Measurements from ENCODE around the gene MACROH2A2.
"Not testable (repeated sequence)": the region's sequence is repeated elsewhere in the genome, so short reads cannot be mapped to it uniquely, and the experiment has no call there.

The MACROH2A2 gene

DNA sequence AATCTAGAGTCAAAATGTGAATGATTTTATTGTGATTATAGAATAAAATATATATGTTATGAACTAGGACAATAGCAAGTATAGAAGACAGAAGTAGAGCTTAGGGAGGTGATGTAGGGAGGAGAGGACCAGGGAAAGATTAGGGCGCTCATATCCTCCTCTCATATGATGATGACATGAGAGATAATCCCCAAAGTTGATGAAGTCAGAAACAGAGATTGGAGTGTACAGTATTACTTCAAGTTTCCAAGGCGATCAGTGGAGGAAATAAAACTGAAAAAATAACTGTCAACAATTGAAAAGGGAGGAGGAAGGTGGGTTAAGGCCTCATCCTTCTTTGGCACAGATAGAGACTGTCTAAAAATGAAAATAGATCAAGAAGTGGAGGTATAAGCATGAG is 14.9 kb downstream of the MACROH2A2 start:
- DNase-seq (ENCODE audit: low spot score), result no peak

DNA sequence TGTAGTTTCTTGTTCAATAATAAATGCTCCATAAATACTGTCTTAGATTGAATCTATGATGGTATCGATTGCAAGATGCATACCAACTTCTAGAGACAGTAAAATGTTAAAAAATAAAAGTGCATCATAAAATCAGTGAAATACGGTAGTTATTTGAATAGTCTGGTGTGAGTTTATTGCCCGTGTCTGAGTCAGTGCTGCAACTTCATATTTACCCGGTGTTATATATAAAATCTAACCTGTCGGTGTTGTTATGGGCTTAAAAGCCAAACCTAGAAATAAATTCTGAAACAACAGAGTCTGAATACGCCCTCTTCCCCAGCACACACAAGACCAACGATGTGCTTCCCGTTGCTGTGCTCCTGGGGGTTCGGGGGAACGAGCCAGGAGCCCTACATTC is 16.3 kb downstream of the MACROH2A2 start:
- no peak for DNase-seq (ENCODE audit: low spot score)

DNA sequence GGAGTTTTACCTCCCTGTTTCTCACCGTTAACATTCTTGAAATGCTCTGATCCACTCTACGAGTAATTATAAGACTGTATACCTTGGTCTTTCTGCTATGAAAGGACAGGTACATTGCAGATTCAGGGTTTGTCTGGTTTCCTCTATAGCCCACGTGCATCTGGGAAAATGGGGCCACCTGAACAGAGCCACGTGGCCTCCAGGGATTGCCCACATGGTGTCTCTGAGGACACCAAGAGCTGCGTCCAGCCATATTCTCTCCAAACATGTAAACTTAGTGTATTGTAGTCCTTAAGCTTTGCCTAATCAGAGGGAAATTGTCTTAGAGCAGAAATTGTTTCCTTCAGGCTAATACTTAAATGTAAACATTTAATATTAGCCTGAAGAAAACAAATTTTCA is 16.7 kb downstream of the MACROH2A2 start:
- no peak for DNase-seq (ENCODE audit: low spot score)

DNA sequence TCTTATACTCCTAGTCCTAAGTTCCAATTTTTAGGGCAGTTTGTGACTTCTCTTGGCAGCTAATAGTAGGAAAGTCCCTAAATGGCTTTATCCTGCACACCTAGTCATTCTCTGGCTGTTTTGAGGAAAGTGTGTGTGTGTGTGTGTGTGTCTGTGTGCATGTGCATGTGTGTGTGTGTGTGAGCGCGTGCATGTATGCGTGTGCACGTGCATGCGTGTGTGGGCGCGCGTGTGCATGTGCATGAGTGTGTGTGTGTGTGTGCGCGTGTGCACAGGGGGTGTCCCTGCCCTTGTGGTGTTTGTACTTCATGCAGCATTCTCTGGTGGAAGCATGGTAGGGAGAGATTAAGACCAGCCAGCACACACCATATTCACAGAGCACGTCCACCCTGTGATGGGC is 18.2 kb downstream of the MACROH2A2 start:
- no peak for DNase-seq (ENCODE audit: low spot score)

DNA sequence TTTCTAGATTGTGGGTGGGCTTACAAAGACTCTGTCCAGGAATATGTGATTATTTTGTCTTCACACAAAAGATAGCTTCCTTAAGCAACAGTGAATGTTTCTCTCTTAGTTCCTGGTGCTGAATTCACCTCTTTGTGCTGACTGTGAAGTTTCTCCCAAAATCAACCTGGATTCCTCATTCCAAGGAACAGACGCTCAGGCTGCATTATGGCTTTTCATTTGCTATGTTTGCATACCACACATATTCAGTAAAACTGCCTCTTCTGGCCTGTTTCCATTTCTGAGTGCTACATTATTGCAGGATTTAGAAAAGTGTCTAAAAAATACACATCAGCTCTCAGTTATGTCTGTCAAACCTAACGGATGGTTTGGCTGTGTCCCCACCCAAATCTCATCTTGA is 21.5 kb downstream of the MACROH2A2 start:
- DNase-seq (ENCODE audit: low spot score), result no peak

DNA sequence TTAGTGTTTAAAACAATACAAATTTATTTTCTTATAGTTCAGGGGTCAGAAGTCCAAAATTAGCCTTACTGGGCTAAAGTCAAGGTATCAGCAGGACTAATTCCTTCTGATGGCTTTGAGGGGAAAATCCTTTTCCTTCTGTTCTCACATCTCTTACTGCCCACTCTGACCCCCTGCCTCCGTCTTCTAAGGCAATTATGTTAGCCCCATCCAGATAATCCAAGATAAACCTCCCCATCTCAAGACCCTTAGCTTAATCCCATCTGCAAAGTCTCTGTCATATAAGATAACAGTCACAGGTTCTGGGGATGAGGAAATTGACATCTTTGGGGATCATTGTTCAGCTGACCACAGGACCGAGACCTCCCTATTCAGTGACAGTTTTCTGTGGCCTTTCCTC is 22.3 kb downstream of the MACROH2A2 start:
- DNase-seq (ENCODE audit: low spot score), result no peak

DNA sequence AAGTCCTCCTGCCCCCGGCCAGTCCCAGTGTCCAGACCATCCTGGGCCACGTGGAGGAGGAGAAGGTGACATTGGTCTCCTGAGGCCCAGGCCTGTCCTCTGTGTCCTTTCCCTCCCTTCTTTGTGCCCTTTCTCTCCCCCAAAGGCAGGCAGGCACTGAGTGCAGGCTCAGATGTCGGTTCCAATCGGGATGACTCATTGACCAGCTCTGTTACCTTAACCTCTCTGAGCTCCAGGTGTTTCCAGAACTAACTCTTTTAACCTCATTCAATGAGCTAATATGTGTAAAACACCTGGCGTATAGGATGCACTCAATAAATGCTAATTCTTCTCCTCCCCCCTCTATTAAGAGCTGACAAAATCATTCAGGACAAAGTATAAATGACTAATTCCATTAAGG is 25.7 kb downstream of the MACROH2A2 start:
- DNase-seq (ENCODE audit: low spot score), result no peak

DNA sequence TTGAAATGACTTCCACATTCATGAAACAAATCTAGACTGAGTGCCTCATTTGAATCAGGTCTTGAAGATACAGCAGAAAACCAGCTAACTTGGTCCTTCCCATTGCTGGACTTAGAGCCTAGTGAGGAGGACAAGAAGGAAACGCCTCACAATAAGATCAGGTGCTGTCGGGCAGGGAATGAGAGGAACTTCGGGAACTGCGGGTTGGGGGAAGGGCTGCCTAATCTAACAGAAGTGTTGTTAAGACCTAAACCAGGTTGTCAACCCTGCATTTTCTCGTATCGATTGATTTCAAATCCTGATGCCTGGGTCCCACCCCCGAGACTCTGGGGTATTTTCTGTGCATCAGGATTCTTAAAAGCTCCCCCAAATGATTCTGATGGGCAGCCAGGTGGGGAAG is 26.3 kb downstream of the MACROH2A2 start:
- no peak for DNase-seq (ENCODE audit: low spot score)

DNA sequence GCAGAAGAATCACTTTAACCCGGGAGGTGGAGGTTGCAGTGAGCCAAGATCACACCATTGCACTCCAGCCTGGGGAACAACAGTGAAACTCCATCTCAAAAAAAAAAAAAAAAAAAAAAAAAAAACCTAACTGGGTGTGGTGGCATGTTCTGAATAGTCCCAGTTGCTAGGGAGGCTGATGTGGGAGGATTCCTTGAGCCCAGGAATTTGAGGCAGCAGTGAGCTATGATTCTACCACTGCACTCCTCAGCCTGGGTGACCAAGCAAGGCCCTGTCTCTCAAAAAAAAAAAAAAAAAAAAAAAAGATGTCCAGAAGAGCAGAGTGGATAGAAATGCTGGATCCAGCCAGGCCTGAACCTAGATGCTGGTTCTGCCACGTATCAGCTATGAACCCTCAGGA is 28.1 kb downstream of the MACROH2A2 start:
- not testable (repeated sequence) for DNase-seq (ENCODE audit: low spot score)

DNA sequence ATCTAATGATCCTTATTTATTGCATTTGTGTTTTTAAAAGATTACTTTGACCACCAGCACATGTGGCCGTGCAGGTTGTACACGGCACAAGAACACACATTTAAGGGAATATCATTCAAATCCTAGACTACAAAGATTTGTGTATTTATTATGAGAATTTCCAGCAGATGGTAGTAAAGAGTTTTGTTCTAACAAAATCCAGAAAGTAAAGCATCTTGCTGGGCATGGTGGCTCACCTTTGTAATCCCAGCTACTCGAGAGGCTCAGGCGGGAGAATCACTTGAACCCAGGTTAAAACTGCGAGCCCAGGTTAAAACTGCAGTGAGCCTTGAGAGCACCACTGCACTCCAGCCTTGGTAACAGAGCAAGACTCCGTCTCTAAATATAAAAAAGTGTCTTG is 31.5 kb downstream of the MACROH2A2 start:
- DNase-seq (ENCODE audit: low spot score), result no peak

DNA sequence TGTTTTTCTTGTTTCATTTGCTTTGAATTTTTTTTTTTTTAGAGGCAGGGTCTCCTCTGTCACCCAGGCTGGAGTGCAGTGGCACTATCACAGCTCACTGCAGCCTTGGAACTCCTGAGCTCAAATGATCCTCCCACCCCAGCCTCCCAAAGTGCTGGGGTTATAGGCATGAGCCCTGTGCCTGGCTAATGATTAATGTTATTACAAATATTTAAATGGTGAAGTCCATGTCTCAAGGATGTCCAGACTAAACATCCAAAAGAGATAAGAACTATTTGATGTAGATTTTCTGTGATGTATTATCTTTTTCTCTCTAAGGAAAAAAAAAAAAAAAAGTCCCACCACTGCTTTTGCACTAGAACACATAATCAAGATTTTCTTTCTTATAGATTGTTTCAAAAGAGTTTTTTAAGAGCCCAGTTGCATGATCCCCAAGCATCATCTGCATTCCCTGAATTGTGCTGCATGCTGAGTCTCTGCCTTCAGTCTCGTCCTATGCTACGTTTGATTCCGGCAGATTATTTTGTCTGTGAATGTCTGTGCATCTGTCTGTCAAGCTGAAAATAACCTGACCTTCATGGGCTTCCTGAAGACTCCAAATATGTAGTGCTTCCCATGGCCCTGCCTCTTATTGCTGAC is 33.4 kb downstream of the MACROH2A2 start:
- no peak for DNase-seq (ENCODE audit: low spot score)

DNA sequence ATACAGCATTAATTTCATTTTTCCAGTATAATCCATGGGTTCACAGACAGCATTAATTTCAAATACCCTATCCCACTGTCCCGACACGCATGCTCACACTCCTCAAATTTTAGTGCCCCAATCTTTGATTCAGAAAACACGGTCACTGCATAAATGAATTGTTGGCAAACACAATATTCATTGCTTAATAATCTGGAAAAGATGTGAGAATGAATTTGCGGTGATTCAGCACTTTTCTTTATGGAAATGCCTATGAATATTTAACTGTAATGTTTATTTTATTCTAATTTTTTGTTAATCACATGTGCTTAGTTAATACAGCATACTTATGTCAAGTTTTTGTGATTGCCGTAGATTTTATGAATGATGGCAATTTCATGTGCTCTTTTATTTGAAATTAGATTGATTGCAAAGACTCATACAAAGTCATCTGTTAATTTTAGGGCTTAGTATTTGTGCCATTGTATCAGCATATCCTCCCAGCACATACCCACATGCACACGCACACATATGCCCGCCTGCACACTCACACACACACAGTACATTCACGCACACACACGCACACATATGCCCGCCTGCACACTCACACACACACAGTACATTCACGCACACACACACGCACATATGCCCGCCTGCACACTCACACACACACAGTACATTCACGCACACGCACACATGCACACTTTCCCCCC is 35.1 kb downstream of the MACROH2A2 start:
- no peak for DNase-seq (ENCODE audit: low spot score)

DNA sequence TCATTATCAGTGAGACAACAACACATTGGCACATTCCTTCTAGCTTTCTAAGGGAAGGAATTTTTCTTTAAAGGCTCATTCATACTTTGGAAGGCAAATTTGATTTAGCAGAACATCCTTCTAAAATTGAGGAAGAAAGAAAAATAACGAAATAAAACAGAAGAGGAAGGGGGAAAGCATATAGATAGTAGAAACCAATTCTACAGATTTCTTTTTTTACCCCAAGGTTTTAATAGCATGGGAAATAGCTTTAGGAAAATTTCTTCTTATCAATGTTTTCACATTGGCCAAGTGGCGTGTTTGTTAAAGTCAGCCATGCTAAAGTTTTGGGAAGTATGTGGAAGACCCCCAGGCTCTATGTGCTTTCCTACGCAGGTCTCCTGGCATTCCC is 35.7 kb downstream of the MACROH2A2 start:
- DNase-seq (ENCODE audit: low spot score), result no peak

DNA sequence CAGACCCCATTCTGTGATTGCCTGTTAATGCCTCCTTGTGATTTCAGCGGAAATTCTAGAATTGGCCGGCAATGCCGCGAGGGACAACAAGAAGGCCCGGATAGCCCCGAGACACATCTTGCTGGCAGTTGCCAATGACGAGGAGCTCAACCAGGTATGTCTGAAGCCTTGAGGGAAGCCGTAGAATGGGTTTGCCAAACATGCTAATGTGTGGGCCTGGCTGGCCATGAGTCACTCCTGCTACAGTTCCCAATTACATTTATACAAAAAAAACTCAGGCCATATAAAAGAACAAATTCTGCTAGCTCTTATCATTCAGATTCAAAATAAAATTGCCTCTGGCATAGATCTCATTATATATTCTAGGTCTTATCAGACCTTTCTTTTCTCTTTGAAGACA is 37.4 kb downstream of the MACROH2A2 start:
- no peak for DNase-seq (ENCODE audit: low spot score)

DNA sequence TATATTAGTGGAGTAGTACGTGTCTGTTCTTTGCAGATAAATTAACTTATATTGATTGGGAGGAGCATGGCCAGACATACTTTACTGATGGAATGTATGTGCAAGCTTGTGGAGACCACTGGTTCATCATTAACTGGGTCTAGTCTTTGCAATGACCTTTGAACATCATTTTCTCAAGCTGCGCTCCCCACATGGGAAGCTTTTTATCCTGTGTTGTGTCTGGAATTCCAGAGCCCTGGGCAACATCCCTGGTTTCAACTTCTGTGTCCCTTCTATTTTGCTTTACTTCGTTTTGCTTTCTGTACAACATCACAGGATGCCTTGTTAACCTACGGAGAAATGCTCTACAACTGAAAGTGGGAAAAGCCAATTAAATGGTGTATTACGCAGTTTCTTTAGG is 38.3 kb downstream of the MACROH2A2 start:
- no peak for DNase-seq (ENCODE audit: low spot score)

DNA sequence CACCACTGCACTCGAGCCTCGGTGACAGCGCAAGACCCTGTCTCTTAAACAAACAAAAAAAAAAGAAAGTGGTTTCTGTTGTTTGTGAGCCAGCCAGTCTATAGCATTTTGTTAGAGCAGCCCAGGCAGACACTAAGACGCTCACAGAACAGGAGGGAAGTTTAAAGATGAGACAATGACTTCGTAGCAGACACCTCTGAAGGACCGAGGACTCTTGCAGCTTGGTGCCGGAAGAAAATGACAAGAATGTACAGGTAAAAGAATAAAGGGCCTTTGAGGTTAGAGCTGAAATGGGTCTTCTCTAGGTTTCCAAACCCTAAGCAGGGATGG is 39.7 kb downstream of the MACROH2A2 start:
- no peak for DNase-seq (ENCODE audit: low spot score)

DNA sequence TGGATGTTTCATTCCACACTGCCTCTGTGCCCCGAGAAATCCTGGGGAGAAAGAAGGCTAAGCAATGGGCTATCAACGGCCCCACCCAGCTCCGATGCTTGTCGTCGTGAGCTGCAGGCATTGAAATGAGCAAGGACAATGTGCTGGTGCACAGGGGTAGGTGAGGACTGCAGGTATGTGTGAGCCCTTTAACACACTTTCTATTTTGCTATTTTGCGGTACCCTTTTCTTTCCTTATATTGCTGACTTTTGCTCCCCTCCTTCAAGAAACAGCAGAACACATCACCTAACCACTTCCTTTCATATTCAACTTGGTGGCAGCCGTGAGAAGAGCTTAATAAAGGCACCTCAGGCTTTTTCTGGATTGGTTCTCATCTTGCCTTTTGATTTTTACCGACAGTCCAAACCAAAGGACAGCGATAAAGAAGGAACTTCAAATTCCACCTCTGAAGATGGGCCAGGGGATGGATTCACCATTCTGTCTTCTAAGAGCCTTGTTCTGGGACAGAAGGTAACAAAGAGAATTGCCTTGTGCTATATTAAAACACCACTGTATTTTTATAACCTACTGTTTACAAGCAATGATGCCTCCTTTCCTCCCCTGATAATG is 40.8 kb downstream of the MACROH2A2 start:
- DNase-seq (ENCODE audit: low spot score), result no peak

DNA sequence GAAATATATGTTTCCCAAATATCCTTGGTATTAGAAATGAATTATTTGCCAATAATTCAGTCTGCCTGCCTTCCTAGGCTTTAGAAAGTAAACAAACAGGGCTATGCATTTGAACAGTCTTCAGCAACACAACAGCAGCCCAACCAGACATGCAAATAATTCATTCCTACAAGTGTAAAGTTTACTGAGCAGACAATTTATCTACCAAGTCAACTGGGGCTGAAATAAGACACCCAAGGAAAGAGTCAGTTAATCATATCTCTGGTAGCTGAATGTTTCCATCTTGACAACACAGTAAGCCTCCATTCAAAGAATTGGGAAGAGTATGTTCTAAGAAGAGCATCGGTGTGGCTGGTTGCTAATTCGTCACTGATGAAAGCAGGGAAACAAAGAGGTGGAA is 41.6 kb downstream of the MACROH2A2 start:
- no peak for DNase-seq (ENCODE audit: low spot score)

DNA sequence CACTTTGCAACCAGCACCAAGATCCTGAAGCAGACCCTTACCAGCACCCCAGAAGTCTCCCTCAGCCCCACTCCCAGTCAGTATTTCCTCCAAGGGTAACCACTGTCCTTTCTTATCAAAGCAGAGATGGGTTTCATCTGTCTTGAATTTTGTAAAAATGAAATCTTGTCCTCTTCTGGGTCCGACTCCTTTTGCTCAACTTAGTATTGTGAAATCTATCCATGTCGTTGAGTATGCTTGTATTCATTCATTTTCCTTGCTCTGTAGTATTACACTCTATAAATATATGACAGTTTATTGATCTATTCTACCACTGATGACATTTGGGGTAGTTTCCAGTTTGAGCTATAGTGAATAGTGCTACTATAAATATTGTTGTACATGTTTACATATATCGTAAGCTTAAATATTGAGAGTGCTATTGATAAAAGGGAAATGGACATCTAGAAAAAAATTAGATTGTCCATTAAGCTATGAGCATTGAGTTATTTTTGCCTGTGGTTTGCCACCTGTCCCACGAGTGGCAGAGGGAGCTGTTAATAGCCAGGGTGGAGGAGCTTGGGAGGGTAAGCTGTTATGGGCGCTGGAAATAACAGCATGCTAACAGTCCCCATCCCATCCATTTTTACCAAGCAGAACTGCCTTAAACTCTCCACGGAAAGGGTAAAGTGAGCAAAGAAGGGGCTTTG is 43.5 kb downstream of the MACROH2A2 start:
- DNase-seq (ENCODE audit: low spot score), result no peak

DNA sequence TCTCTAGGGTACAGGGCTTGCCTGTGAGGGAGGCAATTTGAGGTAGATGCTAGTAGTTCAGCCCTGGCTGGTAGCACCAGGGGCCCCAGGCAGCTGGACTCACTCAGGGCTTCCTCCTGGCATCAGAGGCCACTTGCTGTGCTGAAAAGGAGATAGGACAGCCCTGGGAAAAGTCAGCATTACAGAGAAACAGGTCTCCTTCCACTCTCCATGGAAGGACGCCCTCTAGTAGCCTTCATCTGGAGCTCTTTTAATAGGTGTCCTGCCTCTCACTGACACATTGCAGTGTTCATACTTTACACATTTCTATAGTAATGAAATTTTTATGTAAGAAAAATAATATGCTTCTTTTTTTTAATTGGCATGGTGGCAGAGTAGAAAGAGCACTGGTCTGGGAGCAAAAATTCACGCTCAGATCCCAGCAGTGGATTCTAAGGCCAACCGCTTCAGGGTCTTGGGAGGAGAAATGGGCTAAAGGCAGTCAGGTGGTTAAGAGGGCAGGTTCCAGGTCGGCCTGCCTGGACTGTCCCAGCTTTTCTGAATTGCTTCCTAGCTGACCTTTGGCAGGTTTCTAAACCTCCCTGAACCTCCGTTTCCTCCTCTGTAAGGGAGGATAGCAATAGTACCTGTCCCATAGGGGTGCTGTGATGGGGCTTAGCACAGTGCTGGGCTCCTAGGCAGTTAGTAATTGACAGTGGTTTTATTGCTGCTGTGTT is 44.2 kb downstream of the MACROH2A2 start:
- no peak for DNase-seq (ENCODE audit: low spot score)

DNA sequence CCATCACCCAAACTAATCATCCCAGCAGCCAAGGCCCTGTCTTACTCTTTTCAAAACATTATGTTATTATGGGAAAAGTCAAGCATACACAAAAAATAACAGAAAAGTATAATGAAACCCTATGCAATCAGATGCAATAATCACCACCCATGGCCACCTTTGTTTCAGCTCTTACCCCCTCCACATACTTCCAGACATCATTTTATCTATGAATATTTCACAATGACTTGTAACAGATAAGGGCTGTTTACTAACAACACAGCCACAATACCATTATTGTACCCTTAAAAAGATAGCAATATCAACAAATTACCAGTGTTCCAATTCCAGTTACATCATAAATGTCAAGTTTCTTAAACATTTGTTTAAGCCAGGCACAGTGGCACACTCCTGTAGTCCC is 44.8 kb downstream of the MACROH2A2 start:
- DNase-seq (ENCODE audit: low spot score), result no peak

DNA sequence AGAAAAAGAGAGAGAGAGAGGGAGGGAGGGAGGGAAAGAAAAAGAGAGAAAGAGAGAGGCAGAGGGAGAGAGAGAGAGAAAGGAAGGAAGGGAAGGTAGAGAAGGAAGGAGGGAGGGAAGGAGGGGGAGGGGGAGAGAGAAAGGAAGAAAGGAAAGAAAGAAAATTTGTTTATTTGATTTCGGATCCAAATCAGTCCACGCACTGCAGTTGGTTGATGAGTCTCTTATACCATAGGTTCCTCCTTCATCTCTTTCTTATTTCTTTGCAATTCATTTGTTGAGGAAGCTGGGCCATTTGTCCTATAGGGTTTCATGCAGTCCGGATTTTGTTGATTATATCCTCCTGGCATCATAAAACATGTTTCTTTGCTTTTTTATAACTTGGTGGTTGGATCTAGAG is 45.6 kb downstream of the MACROH2A2 start:
- no peak for DNase-seq (ENCODE audit: low spot score)
